ENCODE data around the gene TMEM131L.

Gene TMEM131L

GRCh38 chr4:153530284-153530999 is 64.3 kb downstream of the TMEM131L start:
- Histone ChIP-seq H3K4me2 (ENCODE audit: low read length) (peak overlapping the region; percentile 51), H3K79me2 (ENCODE audit: control insufficient read depth, low read length) (peaks cover 100% of the 10 kb centered on the region), H3K4me1 (ENCODE audit: control insufficient read depth, low read length) (peaks cover 91% of the 10 kb centered on the region)

GRCh38 chr4:153531000-153531358 is 64.8 kb downstream of the TMEM131L start:
- Histone ChIP-seq H3K9me3 (ENCODE audit: control insufficient read depth, insufficient read depth, low read length) (no peaks in the 10 kb centered on the region), H4K20me1 (ENCODE audit: control insufficient read depth, insufficient read depth, low read depth, low read length) (peaks cover 74% of the 10 kb centered on the region), H3K79me2 (ENCODE audit: control insufficient read depth, low read length) (peaks cover 100% of the 10 kb centered on the region), H3K4me2 (ENCODE audit: low read length) (no peak overlapping the region), H3K36me3 (ENCODE audit: control insufficient read depth, low read length) (peaks cover 96% of the 10 kb centered on the region), H3K4me1 (ENCODE audit: control insufficient read depth, low read length) (peaks cover 91% of the 10 kb centered on the region), H3K4me3 (ENCODE audit: low read length) (no peak overlapping the region), H3K9me2 (replicated peaks; ENCODE audit: control insufficient read depth, low read length) (no peaks in the 10 kb centered on the region), H3F3A (ENCODE audit: control insufficient read depth, insufficient read depth) (peaks cover 55% of the 10 kb centered on the region), H3K27me3 (ENCODE audit: control insufficient read depth, low read length) (no peaks in the 10 kb centered on the region), H3K27ac (ENCODE audit: low read depth, low read length) (0 out of 2 replicates have a peak overlapping the region, but pooled peaks have one; percentile 45)
- TF ChIP-seq CTCF (IDR thresholded peaks at IDR 0.05; ENCODE audit: low read depth, low read length, poor library complexity, severe bottlenecking) (peak; percentile 15), EZH2phosphoT487 (IDR thresholded peaks at IDR 0.05; ENCODE audit: borderline replicate concordance, low read length) (no peak)

More at GRCh38 chr4:153530284-153530999, 64.3 kb downstream of the TMEM131L start:
- H3K4me3 ChIP-seq (ENCODE audit: low read length), result 0 out of 2 replicates have a peak overlapping the region, but pooled peaks have one; percentile 7
- H3K27ac ChIP-seq (ENCODE audit: low read depth, low read length), result peak overlapping the region; percentile 45
- no peaks in the 10 kb centered on the region for H3K9me2 ChIP-seq (replicated peaks; ENCODE audit: control insufficient read depth, low read length)
- no peaks in the 10 kb centered on the region for H3K9me3 ChIP-seq (ENCODE audit: control insufficient read depth, insufficient read depth, low read length)
- peaks cover 95% of the 10 kb centered on the region for H3K36me3 ChIP-seq (ENCODE audit: control insufficient read depth, low read length)
- TF ChIP-seq EZH2phosphoT487 (IDR thresholded peaks at IDR 0.05; ENCODE audit: borderline replicate concordance, low read length) (no peak), CTCF (IDR thresholded peaks at IDR 0.05; ENCODE audit: low read depth, low read length, poor library complexity, severe bottlenecking) (no peak)
- peaks cover 70% of the 10 kb centered on the region for H4K20me1 ChIP-seq (ENCODE audit: control insufficient read depth, insufficient read depth, low read depth, low read length)
- H3K27me3 ChIP-seq (ENCODE audit: control insufficient read depth, low read length), result no peaks in the 10 kb centered on the region
- peaks cover 50% of the 10 kb centered on the region for H3F3A ChIP-seq (ENCODE audit: control insufficient read depth, insufficient read depth)

- no peak overlapping the region for H3K27ac ChIP-seq (ENCODE audit: low read depth, low read length)
- H3K4me1 ChIP-seq (ENCODE audit: control insufficient read depth, low read length), result peaks cover 89% of the 10 kb centered on the region
- no peak overlapping the region for H3K4me3 ChIP-seq (ENCODE audit: low read length)
- no peaks in the 10 kb centered on the region for H3K27me3 ChIP-seq (ENCODE audit: control insufficient read depth, low read length)
- peaks cover 55% of the 10 kb centered on the region for H3F3A ChIP-seq (ENCODE audit: control insufficient read depth, insufficient read depth)
- peaks cover 98% of the 10 kb centered on the region for H3K36me3 ChIP-seq (ENCODE audit: control insufficient read depth, low read length)
- H3K9me2 ChIP-seq (replicated peaks; ENCODE audit: control insufficient read depth, low read length), result no peaks in the 10 kb centered on the region
- H3K4me2 ChIP-seq (ENCODE audit: low read length), result no peak overlapping the region
- H3K79me2 ChIP-seq (ENCODE audit: control insufficient read depth, low read length), result peaks cover 100% of the 10 kb centered on the region
- H3K9me3 ChIP-seq (ENCODE audit: control insufficient read depth, insufficient read depth, low read length), result no peaks in the 10 kb centered on the region
- TF ChIP-seq CTCF (IDR thresholded peaks at IDR 0.05; ENCODE audit: low read depth, low read length, poor library complexity, severe bottlenecking) (no peak), EZH2phosphoT487 (IDR thresholded peaks at IDR 0.05; ENCODE audit: borderline replicate concordance, low read length) (no peak)
- H4K20me1 ChIP-seq (ENCODE audit: control insufficient read depth, insufficient read depth, low read depth, low read length), result peaks cover 82% of the 10 kb centered on the region
Observed at GRCh38 chr4:153531976-153532626, 65.9 kb downstream of the TMEM131L start.
